Measurements from ENCODE around the gene PLXNA4.
"Not testable (repeated sequence)": the region's sequence is repeated elsewhere in the genome, so short reads cannot be mapped to it uniquely, and the experiment has no call there.

Gene PLXNA4

DNA sequence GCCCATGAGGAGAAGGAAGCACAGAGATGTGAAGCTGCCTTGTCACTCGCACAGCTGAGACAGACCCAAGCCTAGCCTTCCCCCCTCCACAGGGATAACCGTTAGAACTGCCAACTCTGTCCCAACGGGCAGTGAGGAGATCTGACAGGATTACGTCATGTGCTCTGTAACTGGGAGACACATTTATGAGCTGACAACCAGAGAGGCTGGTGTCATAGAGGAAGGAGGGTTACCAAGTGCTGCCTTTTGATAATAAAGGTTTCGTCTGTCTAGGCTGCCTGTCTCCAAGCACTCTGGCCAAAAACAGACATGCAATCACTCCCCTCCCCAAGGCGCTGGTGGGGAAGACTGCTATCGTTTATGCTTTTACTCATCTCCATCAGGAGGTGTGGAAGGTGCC lies 165.9 kb downstream of the PLXNA4 start:
- DNase-seq, result peak; percentile 81

DNA sequence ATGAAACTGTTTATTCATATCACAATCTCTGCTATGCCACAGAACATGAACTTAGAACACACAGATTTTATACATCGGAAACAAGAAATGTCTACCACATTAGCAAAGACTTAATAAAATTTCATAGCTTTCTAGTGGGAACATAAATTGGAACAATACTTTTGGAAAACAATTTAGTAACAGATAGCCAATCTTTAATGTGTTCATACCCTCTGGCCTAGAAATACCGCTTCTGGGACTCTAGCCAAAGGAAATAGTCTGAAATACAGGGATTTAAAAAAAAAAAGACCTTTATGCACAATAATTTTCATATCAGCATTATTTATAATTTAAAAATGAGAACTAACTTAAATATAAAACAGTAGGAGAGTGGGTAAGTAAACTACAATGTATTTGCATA lies 168.5 kb downstream of the PLXNA4 start:
- DNase-seq, result no peak

DNA sequence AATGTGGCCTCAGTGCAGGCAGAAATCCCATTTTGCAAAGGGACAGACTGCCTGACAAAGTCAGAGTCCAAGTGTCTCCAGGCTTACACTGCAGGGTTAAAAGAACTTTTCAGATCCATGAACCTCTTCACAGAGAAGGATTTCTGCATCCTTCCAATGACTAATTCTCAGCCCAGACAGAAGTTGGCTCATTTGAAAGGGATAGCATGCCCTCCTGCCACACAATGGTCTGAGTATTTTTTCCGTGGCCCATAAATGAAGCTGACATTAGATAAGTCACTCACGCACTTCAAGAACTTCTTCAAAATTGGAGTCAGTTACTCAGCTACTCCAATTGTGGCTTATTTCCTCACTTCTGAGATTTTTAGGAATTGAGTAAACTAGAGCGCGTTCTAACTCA lies 170.2 kb downstream of the PLXNA4 start:
- DNase-seq, result no peak

DNA sequence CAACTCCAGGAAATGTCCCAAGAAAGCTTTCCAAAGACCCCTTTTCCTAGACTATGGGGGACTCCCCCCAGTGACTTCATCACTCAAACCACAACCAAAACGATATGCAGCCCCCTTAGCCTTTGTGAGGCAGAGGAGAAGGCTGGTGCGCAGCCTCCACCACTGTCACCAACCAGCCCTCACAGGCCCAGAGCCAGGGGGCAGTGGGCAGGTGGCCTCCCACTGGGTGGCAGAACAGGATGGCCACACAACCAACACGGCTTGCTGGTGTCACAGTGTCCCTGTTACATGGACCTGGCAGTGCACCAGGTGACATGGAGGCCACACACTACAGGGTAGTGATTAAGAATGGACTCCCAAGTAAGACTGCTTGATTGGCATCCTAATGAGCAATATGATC lies 172.0 kb downstream of the PLXNA4 start:
- DNase-seq, result no peak

DNA sequence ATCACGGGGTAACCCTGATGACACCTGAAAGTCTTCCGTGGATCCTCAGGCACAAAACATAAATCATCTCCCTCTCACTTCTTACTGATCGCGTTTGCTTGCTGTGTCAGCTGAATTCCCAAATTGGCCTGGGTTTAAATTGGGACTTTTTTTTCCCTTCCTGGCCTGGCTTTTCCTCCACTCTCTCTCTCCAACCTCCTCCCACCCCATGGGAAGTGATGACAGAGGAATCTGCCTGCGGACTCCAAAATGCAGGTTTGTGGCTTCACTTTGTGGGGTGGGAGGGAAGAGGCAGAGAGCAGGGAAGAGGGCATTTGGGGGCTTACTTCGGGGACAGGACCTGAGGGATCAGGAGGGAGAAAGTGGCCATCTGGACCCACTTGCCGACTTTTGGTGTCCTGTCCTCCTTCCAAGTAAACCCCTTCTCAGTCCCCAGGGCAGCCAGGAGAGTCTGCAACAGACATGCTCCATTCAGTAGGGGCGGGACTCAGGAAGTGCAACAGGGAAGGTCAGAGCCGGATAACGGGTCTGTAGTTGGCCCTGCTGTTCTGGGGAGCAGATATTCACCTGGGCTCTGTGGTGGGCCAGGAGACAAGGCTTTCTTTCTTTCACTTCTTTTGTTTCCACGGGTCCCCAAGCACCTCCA lies 172.7 kb downstream of the PLXNA4 start:
- DNase-seq, result no peak

DNA sequence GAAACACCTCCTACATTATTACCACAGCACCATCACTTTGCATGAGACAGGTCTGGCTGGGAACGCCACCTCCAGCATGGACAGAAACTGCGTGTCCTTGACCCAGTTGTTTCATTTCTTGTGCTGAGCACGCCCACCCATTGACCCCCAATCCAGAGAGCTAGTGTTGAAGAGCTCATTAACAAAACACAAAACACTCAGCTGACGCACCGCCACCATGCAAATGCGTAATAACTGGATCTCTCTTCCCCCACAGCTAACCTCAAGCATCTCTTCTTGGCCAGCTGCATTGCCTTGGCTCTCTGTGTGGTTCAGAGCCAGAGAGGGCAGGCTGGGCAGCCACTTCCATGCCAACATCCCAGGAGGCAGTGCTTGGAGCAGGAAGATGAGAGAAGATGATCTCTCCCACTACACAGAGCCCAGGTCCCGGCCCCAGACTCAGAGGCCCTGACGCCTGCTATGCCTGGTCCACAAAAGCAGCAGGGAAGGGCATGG lies 173.5 kb downstream of the PLXNA4 start:
- no peak for DNase-seq

DNA sequence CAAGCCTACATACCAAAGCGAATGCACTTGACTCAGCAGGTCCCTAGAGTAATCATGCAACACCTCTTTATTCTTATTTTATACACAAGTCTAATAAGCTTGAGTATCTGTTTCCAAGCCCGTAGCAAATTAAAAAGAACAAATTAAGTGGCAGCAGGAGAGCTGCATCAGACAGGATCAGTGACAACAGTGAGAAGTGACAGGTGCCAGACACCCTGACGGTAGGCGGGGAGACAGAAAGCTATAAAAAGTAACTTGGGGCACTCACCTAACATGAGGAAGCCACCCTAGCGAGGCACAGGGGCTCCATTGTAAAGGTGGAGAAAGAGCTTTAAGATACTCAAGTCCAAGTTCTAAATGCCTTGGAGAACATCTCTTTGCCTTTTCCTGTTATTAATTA lies 174.2 kb downstream of the PLXNA4 start:
- no peak for DNase-seq

DNA sequence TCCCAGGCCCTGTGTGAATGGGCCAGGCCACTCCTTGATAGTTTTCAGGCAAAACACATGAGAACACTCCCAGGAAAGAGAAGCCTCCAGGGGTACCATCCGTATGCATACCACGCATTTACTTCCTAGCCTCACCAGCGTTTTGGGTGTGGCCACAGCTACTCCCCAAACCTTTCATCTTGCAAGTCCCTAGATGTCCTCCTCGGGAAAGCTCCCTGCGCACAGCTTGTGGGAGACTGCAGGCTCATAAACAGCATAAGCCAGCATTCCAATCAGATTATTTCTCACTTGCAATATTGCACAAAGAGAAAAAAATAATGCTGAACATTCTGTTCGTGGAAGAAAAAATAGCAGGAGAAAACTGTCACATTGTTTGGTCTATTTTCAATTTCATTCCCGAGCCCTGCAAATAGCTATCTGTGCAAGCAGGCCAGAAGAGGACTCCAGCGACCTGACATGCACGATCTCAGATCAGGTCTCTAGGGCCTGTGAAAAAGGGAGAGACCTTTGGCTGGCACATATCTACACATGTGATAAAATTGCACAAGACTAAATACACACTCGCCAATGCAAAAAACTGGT lies 175.6 kb downstream of the PLXNA4 start:
- no peak for DNase-seq

DNA sequence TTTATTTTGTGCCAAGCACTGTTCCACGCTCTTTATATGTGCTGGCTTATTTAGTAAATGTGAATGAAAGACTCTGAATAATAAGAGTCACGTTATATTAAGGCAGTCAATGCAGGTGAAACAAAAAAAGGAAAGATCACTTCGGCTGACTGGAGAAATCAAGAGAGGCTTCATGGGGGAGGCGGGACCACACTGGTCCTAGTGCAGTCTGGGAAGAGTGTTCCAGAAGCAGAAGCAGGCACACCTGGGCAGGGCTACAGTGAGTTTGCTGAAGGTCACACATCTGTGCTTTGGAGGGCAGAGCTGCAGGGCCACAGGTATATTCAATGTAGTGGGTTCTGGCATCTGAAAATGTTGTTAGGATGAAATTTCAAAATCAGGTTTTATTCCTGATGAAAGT lies 176.9 kb downstream of the PLXNA4 start:
- DNase-seq, result no peak

DNA sequence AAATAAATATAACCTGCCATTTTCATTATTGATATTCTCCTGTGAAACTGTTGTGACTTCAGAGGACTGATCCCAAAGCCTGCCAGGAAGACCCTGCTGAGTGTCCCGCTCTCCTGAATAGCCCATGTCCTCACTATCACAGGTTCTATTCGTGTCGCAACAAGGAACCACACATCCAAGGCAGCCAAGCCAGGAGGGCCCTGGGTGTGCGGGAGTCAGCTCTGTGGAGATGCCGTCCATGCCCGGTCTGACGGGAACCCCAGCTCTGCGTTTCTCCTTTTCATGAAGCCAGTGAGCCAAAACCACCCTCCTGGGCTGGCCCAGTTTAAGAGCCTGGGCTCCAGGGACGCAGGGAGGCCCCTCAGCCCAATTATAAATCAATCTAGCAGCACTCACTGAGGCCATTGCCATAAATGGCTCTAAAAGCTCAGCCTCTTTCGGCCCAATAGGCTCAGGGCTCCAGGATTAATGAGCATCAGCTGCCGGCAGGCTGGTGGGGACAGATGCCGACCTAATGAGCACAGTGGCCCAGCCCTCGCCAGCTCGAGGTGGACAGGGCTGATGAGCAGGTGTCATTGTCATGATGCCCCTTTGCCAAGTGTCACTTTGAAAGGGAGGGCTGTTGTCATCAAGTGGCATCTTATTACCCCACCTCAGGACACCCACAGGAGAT lies 177.9 kb downstream of the PLXNA4 start:
- no peak for DNase-seq

DNA sequence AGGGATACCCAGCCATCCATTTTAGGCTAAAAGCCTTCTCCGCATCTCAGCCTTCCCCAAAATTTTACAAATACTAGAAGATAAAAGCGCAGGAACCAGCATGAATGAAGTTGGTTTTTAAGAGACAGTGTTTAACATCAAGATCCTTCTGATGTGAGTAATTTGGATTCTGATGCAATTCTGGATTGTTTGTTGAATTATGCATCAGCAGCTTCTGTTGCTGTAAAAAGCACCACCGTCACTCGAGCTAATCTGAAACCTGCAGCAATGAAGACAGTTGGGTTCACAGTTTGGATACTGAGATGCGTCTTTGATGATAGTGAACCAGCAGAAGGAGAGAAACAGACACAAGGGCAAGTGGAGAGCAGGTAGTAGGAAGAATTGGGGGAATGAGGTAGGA lies 179.2 kb downstream of the PLXNA4 start:
- no peak for DNase-seq

DNA sequence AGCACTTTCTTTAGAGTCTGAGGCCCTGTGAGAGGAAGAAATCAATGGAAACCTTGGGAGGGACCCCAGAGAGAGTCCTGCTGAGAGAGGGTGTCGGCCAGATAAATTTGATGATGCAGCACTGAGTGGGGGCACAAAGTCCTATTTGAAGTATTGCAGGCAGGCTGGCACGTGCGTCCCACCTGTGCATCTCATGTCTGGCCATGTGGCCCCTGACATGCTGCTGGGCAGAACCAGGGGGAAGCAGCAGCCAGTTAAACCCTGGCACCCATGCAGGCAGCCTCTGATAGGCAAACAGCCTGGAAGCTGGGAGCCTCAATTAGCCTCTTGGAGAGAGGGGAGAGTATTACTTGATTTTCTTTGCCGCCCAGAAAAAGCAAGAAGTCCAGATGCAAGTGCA lies 180.9 kb downstream of the PLXNA4 start:
- DNase-seq, result no peak

DNA sequence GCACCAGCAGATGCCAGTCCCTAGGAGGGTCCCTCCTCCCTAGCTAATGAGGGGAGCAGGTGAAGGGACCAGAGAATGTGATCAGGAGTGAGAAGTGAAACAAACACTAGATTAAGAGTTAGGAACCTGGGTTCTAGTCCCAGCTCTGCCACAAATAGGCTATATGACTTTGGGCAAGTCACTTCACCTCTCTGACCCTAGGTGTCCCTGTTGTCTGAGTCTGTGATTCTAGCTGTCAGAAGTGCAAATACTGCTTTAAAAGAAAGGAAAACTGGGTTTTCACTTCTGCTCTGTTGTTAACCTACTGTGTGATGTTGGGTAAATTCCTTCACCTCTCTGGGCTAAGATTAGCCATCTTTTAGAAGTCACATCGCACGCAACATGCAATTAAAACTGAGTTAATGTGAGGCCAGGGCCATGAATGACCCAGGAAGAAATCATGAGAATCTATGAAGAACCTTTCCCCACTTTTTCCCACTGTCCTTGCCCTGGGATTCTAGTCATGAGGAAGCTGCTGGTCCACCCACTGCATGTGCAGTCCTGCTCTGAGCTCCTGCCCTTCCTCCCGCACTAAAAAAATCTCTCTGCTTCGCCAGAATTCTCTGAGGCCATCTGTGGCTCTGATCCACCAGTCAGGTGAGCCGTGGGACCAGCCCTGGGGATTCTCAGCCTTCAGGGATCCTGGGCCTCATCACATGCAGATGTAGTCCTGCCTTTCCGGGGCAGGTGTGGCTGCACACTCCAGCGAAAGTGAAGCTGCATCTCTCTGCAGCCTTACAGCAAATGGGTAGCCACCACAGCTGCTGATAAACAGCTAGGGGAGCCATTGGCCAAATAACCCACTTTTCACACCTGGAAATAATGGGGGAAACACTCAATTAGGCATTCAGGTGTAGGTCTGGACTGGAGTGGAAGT lies 181.7 kb downstream of the PLXNA4 start:
- DNase-seq, result peak; percentile 71

DNA sequence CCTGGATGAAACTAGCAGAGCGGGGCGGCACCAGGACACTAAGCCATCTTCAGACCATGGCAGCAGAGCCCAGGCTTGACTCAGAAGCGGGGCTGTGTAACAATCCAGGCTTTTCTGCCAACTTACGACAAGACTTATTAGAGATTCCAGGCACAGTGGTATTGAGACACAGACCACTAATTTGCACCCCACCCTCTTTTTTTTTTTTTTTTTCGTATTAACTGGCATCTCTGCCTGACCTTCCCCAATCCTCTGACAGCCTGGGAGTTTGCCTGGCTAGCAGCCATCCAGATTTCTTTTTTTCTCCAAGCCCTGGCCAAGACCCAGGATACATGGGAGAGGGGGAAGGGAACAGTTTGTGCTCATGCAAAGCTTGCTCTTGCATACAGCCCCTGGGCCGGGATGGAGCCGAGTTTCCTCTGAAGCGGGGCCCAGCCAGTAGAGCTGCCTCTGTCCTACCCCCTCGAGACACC lies 182.4 kb downstream of the PLXNA4 start:
- DNase-seq, result no peak

DNA sequence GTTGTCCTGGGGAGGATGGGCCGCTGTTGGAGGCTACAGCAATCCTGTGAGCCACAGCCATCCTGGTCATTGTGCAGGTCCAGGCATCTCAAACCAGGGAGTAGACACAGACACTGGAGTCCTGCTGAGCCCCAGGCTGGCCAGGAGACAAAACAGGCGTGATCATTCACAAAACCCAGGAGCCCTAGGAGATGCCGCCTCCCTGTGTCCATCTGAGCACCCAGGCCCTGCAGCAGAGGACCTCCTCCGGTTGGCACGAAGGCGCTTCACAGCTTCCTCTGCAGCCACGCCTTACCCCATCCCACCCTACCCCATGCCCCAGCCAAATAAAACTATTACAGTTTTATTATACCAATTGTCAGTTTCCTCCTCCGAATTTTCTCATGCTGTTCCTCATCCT lies 183.6 kb downstream of the PLXNA4 start:
- DNase-seq, result no peak

DNA sequence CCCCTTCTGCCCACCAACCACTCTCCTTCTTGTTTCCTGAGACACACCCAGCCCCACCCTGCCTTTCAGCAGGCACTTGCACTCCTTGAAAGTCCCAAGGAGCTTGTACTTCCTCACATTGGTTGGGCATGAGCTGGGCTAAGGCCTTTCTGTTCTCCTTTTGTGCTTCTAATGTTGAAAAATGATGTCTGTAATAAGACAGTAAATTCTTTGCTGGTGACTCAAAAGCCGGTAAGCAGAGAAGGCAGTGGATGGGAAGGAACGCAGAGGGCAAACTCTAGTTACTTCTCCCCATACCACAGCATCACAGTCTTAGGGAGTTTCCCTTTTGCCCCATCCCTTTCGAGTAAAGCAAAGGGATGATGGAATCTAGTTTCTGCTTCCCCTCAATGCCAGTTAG lies 185.6 kb downstream of the PLXNA4 start:
- DNase-seq, result peak; percentile 28

DNA sequence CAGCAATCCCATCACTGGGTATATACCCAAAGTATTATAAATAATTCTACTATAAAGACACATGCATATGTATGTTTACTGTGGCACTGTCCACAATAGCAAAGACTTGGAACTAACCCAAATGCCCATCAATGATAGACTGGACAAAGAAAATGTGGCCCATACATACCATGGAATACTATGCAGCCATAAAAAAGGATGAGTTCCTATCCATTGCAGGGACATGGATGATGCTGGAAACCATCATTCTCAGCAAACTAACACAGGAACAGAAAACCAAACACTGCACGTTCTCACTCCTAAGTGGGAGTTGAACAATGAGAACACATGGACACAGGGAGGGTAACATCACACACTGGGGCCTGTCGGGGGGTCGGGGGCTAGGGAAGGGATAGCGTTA lies 186.2 kb downstream of the PLXNA4 start:
- DNase-seq, result not testable (repeated sequence)

DNA sequence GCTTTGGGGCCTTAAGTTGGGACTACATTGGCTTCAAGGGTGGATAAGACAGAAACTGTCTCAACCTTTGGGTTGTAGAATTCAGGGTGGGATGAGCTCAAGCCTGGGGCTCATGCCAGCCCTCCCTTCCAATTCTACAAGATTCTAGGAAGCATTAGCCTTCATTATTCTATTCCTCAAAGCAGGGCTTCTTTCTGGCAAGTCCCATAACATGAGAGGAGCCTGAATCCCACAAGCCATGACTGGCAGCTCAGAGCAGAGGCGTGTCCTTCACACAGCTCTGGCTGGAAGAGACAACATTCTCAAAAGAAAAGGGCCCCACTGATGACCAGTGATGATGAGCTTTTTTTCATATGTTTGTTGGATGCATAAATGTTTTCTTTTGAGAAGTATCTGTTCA lies 187.6 kb downstream of the PLXNA4 start:
- DNase-seq, result no peak

DNA sequence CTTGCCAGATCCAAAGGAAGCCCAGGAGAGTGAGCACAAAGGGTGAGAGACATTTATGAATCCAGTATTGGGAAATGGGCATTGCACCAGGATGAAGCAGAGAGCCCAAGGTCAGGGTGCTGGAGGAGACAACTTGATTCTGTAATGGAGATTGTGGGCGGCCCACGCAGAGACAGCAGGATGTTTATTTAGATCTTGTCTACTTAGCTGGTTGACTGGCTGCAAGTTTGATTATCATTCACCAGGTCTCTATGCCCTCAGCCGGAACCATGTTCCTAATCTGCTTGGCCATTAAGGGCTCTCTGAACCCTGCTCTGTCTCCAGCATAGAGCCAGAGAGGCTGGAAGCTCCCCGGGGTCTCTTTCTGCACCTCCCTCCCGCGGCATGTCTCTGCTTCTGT lies 188.7 kb downstream of the PLXNA4 start:
- no peak for DNase-seq

DNA sequence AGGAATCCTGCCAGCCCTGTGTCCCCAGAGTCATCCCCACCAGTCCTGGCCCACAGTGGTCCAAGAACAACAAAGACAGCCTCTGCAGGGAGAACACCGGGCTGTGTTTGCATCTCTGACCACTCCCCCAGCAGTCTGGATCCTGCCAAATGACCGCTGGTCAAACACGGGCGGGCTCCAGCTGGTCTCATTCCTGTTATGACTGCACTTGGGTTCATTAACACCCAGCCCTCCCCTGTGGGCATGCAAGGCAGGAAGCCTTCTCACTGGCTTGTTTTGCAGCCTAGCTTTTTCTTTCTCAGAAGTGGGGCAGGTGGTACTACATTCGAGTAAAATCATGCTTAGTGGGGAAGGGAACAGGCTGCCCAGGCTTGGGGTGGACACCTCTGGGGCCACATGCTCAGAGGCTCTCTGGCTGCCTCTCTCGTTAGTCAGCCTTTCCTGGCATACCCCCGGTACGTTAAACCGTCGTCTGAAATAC lies 190.0 kb downstream of the PLXNA4 start:
- no peak for DNase-seq

DNA sequence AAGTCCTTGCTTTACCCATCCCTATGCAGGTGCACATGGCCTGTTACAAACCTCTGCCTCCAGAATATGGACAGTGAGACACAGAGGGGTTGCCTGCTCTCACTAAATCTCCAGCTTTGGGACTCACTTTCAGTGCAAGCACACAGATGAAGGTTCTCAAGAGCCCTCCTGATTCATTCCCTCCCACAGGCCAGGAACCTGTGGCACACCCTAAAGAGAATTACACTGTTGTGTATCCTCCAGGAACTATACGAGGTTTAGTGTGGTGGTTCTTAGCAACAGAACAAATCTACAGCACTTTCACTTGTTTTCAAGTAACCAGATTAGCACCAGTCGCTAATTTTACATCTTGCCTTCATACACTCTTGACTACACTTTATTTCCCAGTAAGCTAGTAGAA lies 192.3 kb downstream of the PLXNA4 start:
- no peak for DNase-seq

DNA sequence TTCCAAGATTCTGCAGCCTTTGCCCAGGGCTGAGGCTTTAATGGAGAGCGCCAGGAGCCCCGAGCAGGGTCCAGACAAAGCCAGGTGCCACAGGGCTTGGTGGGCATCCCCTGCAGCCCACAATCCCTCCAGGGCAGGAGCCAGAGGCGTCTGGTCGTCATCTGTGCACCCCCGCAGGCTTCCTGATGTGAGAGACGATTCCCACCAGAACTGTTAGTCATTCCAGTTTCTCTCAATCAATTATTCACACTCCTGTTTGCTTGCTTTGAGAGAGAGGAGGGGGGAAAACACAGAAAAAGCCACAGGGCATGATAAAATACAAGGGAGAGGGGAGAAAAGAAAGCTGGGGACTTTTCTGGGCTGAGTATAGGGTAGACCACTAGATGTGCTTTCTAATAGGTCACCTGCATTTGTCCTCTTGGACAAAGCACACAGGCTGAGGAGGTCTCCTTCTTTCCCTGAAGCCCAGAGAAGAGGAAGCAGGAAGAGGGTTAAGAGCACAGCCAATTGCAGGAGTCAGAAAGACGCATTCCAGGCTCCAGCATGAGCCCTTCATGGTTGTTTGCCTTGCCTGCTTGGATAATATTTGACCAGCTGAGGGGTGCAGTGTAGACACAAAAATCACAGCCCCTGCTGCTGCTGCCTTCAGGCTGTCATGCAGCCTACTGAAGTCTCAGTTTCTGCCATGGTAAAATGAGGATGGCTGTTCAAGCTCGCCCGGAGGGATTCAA lies 194.4 kb downstream of the PLXNA4 start:
- no peak for DNase-seq

All from hematopoietic multipotent progenitor cell treated with erythropoietin and hydrocortisone succinate and interleukin-3 and kit ligand, for 4 days (in vitro differentiated cells).